Measurements from ENCODE around the gene GLT6D1.

Gene GLT6D1

GRCh38 chr9:135582966-135583687 is 56.2 kb downstream of the GLT6D1 start:
- no peak for DNase-seq

DNA sequence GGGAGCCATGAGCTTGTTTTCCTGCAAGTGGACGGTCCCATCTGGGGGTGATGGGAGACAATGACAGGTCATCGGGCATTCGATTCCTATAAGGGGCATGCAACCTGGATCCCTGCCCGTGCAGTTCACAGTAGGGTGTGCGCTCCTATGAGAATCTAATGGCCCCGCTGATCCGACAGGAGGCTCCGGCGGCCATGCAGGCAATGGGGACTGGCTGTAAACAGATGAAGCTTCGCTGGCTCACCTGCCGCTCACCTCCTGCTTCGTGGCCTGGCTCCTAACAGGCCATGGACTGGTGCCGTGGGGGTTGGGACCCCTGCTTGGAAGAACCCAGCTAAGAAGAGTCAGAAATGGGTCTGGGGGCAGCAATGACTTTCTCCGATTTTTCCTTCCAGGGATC is 56.8 kb downstream of the GLT6D1 start:
- no peak for DNase-seq

- DNase-seq = no peak
Measured at GRCh38 chr9:135581636-135582426, 57.5 kb downstream of the GLT6D1 start.

- DNase-seq = no peak
Measured at GRCh38 chr9:135580664-135581380, 58.5 kb downstream of the GLT6D1 start.

GRCh38 chr9:135579889-135580660 is 59.3 kb downstream of the GLT6D1 start:
- DNase-seq = no peak

- DNase-seq = no peak
Measured at GRCh38 chr9:135579356-135579755, 60.0 kb downstream of the GLT6D1 start.

GRCh38 chr9:135577256-135577655 is 62.1 kb downstream of the GLT6D1 start:
- no peak for DNase-seq

GRCh38 chr9:135575995-135576631 is 63.2 kb downstream of the GLT6D1 start:
- DNase-seq = no peak

- no peak for DNase-seq
Measured at GRCh38 chr9:135574943-135575342, 64.4 kb downstream of the GLT6D1 start.

DNA sequence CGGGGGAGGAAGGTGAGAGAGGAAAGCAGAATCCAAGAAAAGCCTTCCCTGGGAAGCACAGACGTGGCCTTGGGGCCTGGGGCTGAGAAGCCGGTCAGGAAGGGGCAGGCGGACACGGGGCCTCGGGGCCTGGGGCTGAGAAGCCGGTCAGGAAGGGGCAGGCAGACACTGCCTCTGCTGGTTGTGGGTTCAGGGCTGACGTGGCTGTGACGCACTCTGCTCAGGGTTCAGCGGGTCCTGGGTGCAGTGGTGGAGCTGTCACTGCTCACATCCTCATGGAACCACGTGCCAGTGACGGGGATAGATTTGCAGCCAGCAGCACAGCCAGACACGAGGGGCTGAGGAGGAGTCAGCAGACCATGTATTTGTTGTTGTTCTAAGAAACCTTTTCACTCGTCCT is 65.0 kb downstream of the GLT6D1 start:
- DNase-seq = no peak

All from activated CD8-positive, alpha-beta memory T cell treated with anti-CD3 and anti-CD28 coated beads, Interleukin-2, amount 50 U/mL, for 48 hours (primary cell).